Activated CD8-positive, alpha-beta memory T cell treated with anti-CD3 and anti-CD28 coated beads for 48 hours (primary cell): ENCODE measurements around the gene WDR77.

Experiments
- DNase-seq, 3 experiments: peaks; one replicate each; pipeline ENCODE4 v3.0.0-alpha.2; 2020; ENCODE audit warnings: low read depth in 2 of 3, low spot score in 2 of 3

The WDR77 gene

DNA sequence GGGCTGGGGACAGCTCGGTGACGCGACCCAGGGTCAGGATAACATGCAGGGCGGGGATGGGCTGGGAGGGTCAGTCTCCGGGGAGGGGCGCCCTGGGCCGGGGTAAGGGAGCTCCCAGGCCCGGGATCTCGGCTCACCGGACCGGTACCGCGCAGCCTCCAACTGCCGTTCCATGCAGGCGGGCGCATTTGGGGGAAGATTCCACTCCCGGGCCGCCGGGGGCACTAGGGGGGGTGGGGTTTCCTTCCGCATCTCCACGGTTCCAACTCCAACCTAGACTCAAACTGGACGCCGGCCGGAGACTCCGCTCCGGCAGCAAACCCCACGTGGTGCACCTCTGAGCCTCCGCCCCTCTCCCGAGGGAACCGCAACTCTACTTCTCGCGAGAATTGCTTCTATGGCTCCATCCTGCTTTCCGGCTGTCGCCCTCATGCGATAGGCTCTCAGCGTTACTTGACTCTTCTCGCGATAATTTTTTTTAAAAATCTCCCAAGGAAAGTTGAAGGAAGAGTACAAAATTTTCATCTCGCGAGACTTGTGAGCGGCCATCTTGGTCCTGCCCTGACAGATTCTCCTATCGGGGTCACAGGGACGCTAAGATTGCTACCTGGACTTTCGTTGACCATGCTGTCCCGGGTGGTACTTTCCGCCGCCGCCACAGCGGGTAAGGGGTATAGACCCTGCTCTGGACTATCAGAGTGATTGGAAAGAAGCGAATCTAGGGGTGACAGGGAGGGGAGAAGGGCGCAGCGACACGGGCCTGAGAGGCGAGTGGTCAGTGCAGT lies at the start of gene WDR77, which contains the start of gene ATP5PB:
TSS of gene WDR77 (minus strand) at position 339 of the 785 bp plus-strand sequence. CDS start at position 252, 87 bp downstream.
TSS of gene ATP5PB (plus strand) at position 547 of the 785 bp plus-strand sequence. CDS start at position 625, 78 bp downstream.
- peak; percentile 58 to 78 (median 69) for DNase-seq

DNA sequence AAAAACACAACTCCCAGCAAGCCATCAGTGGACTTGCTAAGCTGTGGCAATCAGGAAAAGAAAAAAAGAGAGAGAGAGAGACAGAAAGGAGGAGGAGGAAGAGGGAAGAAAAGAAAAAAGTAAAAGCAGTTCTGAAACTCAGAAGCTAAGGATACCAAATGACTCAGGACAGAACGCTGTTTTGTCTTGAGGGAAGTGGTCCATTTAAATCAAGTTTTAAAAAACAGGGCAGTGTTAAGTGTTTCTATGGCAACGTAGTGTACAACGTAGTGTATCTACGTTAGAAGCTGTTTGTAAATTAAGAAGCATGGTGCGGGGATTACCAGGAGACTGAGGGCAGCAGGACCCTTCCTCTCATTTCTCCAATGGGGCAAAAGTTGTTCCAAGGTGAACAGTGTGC lies 48.5 kb upstream of the WDR77 start:
- no peak for DNase-seq

DNA sequence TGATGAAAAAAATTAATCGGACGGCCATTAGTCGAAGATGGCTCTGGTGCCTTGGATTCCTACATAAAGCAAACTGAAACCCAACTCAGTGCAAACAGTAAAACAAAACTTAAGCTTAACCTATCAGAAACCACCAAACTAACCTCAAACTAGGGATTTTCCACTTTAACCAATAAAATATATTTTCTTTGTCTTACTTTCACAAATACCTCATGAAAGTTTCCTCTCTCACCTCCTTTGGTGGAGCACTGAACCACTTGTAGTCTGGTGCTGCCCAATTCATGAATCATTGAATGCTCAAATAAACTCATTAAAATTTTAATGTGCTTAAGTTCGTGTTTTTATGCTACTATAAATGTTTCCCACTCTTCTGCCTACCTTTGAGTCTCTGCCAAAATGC lies 47.3 kb upstream of the WDR77 start:
- no peak for DNase-seq

DNA sequence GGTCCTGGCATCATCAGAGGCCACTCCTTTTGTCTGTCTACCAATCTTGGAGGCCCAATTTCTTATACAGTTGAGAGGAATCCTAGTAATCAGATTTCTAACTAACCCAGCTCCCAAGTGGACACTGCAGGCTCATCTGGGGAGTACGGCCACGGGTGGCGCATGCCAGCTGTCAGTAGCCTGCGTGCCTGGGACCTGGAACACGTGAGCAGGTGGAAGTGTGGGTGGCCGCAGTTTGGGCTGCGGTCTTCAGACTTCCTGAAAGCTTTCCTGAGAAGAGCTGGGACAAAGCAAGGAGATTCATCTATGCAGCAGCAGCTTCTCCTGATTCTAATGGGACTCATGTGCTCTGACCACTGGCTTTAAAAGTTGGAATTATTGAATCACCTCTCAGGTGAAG lies 42.0 kb upstream of the WDR77 start:
- DNase-seq: no peak

DNA sequence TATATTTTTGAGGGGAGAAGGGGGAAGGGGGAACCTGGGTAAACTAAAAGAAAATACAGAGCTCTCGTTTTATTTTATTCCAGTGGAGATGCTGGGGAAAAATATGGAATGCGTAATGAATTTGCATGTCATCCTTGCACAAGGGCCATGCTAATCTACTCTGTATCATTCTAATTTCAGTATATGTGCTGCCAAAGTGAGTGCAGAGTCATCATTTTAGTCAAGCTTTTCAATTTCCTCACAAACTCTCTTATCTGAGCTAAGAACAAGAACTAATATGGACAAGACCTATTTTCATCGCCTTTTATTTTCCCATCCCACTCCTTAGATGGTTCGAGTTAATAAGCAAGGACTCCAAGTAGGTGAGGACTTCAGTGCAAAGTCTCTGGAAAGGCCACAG lies 41.2 kb upstream of the WDR77 start:
- no peak for DNase-seq

DNA sequence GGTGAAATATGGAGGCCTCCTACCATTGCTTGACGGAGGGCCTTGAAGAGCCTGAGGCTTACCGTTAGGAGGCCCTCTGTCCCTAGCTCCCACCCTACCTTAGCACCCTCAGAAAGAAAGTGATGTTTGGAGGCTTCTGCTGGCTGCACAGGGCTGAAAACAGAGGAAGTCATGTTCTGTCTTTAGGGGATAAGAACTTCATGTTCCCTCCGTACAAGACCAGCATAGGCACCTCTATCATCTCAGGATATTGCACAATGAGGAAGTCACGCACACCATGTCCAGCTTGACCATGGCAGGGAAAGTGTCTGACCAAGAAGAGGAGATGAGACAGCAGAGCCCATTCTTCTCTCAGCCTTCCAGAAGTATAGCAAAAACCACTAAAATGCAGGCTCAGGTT lies 40.5 kb upstream of the WDR77 start:
- DNase-seq: no peak

DNA sequence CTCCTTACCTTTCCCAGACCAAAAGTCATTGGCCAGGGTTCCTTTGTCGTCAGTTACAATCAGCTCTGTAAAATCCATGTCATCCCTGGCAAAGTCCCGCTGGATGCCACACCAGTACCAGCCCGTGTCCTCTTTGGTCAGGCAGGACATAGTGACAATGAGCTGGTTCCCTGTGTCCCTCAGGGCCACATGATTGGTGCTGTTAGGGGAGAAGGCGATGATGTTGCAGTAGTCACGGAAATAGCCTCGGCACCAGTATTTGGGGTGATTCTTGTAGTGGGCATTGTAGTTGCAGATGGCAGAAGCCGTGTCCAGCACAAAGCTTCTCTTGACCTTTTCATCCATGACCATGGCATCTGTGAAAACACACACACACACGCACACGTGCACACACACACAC lies 39.6 kb upstream of the WDR77 start:
- no peak for DNase-seq

DNA sequence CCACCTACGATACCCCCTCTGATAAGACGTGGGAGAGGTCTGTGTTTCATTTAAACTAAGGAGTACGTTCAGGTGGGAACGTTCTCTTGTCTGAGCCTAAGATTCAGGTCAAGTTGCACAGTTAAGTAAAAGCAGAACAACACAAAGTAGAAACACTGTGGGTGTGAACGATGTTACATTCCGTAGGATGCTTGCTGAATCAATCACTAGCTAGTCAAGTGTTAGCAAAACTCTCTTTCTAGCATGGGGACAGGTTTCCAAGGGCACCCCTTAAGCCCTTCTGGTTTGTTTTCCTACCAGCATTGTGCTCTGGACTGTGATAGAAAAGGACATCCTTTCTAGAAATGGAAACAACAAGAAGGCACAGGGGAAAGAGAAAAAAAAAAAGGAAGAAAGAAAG lies 38.1 kb upstream of the WDR77 start:
- DNase-seq: no peak

DNA sequence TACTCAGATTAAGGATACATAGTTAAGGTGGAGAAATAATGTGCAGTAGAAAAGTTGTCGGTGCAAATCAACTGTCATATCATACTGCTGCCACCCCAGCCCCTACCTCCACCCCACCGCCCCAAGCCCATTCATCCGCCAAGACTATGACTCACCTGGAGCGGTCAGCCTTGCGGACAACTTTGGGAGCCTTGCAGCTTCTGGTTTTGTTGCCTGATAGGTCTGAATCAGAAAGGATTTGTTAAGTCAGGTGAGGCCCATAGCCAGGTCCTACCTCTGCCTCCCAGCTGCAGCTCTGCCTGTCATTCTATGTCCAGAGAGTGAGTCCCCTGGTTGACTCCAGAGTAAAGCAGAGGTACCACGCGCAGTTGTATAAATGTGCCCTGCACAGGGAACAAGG lies 37.4 kb upstream of the WDR77 start:
- no peak for DNase-seq

DNA sequence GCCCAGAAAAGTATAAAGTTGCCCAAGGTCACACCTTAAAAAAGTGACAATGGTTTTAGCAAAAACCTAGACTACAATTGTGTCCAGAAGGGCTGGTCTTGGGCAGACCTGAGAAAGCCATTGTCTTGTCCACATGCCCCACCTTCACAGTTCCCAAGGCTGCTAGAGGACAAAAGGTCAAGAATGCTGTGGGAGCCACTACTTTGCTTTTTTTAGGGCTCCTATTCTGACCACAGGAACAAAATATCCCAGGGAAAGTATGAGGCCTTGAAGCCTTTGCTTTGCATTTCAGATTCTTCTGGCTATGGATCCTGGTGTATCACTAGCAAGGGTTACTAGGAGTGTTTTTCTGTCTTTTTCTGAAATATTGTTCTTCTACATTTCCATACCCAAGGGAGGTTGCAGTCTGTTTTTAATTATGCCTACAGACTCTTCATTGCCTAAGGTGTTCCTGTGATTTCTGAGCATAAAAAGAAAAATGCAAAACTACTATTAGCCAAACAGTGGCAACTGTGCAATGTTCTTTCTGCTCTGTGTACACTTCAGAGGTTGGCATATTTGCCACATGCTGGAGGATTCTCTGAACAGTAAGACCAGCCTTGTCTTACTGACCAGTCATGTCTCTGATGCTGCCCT lies 35.5 kb upstream of the WDR77 start:
- no peak for DNase-seq

DNA sequence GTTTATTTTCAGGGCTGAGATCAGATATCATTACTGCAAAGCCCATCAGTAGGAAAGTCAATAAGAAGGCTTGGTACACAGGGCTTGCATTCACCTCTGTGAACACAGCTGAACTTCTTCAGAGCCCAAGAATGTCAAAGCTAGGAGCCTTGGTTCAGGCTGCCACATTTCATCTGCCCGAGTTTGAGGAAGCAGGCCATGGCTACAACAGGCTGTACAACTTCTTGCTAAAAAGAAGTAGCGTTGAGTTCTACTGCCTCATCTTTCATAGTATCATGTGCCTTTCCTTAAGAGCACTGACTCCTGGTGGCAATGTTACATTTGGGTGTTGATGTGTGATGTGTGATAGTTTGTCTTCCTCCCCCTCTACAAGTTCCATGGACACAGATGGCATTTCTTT lies 34.8 kb upstream of the WDR77 start:
- DNase-seq: no peak

DNA sequence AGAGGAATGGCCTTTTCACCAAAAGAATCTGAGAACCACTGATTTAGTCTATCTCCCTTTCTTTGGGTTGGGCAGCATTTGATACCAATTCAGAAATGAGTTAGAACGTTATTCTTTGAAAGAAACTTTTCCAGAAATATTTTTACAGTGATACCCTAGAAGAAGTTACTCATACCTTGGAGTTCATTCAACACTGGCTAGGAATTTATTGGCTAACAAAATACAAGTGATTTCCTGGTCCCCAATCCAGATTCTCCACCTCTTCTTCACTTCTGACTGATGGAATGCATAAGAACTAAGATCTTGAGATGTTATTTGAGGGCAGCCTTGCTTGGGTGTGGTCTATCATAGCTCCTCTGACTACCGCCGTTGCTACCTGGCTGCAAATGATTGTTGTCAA lies 34.1 kb upstream of the WDR77 start:
- no peak for DNase-seq

DNA sequence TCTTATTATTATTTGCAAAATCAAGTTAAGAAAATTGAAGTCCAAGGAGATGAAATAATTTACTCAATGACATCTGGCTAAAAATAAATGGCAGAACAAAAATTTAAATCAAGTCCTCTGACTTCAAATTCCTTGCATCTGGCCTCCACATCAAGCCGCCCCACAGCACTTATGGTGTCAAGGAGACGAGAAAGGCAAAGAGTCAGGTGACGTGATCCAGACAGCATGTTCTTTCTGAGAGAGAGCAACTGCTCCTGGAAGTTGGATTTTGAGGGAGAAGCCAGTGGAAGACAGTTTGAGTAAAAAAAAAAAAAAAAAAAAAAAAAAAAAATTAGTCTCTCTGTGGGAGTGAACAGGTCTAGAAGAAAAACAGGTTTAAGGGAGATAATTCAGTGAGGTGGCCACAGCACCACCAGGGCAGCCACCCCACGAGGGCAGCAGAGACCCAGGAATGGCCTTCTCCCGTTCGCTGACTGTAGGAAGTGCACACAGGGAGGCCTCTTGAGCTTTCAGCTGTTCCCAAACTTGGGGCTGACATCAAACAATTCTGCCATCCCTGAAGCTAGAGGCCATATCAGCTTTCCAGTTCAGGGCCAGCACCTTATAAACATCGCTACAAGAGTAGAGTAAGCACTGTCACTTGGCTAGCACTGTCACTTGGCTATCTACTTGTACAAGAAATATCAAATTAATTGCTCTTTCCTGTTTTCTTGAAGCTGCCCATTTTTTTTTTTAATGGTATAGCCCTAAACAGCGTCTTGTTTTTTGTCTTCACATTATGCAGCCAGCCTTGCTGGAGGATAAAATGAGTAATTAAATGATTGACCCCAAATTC lies 32.5 kb upstream of the WDR77 start:
- no peak for DNase-seq

DNA sequence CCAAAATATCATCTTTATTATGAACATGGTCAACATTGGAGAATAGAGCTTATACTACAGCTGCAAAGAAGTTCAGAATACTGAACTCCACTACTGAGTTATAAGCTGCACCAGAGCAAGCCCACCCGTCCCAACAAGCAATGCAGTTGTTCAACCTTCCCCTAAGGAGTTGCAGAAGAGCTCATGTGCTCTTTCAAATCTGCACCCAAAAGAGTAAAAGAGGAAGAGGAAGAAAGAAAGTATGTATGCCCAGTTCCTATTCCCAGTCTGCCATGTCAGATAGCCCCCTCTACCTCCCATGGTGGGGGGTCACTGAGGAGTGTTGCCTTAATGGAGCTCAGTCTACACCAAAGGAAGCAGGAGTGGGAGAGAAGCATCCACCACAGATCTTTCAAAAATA lies 31.6 kb upstream of the WDR77 start:
- DNase-seq: no peak

DNA sequence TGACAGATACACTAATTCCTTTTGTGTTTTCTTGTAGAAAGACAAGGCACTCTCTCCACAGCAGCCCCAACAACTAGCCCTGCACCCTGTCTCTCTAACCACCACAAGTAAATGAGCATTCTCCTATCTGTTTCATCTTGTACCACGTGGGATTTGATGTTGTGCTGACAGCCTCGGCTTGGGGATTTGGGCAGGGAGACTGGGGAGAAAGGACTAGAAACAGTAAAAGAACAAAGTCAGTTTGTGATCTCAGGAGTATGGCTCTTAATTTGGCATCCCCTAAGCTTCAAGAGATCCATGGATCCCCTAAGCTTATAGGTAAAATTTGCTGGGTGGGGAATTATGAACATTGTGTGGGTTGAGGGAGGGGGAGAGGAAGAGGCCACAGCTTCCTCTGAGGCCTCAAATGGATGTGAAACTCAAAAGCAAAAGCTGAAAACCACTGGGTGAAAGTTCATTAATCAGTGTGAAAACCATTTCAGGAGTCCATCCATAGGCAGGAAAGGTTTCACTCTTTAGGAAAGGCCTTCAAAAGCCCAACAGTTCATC lies 27.8 kb upstream of the WDR77 start:
- peak in 1 of 3 experiments; percentile 17 for DNase-seq

DNA sequence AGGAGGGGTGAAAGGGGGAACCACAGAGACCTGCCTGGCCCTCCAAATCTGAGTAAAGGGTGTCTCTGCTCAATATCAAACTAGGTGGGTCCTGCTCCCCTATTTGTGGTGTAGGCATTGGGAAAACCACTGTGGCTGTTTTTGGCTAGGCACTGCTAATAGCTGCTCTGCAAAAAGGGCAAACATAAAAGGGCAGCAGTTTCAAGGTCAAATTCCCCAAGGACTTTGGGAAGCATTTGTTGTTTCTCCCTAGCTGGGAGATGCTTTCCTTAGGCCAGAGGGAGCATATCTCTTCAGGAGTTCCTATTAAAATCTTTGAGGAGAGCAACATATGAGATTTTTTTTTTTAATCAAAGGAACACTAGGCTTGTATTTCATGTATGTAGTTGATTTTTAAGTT lies 27.2 kb upstream of the WDR77 start:
- DNase-seq: no peak

DNA sequence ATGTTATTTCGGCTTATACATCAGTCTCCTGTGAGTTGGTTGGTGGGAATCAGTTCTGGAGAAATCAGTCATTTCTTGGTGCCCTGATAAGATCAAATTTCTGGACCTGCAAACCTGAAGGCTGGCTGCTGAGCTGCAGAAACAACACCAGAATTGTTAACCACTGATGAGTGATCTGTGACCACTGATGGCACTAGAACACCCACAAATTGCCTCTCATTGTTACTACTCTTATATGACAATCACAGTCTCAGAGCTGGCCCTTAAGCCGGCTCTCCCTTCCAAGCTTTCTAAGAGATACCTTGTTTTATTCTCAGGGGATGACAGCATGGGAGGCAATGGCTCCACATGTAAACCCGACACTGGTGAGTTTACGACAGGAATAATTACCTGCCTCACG lies 26.6 kb upstream of the WDR77 start:
- no peak for DNase-seq

DNA sequence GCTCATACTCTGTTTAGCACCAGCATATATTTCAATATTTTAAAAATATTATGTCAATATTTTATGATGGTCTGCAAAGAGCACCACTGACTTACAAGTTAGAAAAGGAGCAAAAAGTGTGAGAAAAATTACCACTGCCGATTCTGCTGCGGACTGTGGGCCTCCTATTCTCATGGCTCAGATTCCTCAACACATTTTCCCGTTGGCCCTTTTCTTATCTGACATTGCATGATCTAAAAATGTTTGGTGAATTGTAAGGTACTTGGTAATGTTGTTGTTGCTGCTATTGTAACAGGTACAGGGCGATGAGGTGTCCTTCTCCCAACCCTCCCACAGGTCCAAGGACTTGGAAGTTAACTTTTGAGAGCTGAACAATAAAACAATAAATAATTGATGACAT lies 25.5 kb upstream of the WDR77 start:
- DNase-seq: no peak

DNA sequence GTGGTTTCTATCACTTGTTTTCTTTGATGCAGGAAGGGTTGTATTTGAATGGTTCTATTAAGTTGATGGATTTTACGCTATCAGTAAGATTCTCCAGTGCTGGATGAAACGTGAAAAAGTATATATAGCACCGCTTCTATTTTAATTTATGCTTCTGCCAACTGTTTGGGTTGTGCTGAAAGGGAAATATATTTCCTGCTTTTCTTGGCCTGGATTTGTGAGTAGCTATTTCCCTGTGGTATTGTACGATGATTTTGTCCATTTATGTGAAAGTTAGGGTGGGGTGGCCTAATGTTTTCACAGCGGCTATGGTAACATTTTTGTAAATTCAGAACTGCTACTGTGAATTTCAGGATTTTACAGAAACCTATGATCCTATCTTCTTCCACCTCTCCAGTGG lies 25.1 kb upstream of the WDR77 start:
- DNase-seq: no peak

DNA sequence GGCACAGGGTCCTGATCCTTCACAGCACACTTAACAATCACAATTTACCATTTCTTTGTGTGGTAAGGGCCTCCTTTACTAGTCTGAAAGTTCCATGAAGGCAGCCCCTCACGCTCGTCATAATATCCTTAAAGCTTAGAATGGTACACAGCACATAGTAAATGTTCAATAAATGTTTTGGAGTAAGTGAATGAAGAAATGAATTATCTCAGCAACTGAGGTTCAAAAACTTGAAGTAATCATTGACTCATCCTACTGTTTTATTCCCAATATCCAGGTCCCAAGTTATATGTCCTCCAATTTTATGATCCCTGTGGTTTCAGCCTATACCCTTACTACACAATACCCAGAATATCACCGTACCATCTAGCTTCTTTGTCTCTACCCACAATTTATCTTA lies 22.5 kb upstream of the WDR77 start:
- no peak for DNase-seq

DNA sequence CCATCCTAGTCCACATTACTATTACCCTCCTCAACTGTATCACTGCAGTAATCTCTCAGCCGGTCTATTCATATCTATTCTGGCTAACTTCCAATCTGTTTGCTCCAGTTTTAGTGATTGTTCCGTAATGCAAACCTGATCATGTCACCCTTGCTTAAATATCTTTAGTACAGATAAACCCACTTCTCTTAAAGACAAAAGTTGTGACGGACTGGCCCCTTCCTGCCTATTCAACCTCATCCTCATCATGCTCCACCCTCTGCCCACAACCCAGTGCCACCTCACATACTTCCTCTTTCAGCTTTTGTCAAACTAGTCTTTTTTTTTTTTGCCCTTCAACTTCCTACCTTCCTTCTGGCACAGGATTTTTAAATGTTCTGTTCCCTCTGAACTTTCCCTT lies 22.0 kb upstream of the WDR77 start:
- DNase-seq: no peak

DNA sequence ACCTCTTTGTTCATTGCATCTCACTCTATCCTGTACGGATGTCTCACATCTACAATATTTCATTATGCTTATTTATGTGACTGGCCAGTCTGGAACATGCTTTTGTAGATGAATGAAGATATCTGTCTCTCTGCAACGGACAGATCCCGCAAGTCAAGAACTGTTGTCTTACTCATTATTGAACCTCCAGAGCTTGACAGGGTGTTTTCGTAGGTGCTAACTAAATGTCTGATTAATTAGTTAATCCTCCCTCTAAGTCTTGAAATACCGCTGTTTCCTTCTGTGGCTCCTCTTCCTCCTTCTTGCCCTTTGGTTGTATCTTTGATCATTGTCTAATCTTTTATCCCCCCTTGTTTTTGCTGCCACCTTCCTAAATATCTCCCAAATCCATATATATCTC lies 21.5 kb upstream of the WDR77 start:
- DNase-seq: no peak
